OCI-LY1 (cell line): Measurements from ENCODE around the gene UFSP2.

Source experiments
- CTCF ChIP-seq: fragments of 200-600 bp; sonication (generic), shearing (Covaris generic); IDR thresholded peaks from 2 replicates; pipeline ENCODE4 v1.5.1; 2017; ENCODE audit warnings: mild to moderate bottlenecking, antibody characterized with exemption, low read length, moderate library complexity, mixed read lengths
- EZH2 ChIP-seq: fragments of 200-600 bp; sonication (generic), shearing (Covaris generic); IDR thresholded peaks from 2 replicates; pipeline ENCODE4 v1.8.0; 2017; ENCODE audit warnings: borderline replicate concordance, mixed run types, mild to moderate bottlenecking, antibody characterized with exemption, low read length, moderate library complexity, mixed read lengths

DNA sequence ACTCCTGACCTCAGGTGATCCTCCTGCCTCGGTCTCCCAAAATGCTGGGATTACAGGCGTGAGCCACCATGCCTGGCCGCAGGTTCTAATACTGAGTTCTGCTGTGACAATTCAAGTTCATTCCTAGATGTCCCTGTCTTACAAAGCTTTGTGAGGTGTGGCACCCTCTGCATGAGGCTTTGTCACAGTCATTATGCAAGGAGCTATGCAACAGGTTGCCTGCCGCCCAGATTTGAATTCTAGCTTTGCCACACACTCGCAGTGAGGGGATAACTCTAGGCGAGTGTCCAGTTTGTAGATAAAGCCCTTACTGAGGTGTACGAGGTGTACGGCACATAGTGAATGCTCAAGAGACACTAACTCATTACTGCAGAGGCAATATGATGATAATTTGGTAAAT, 42.2 kb upstream of the UFSP2 start:
- no peak for TF ChIP-seq EZH2
- TF ChIP-seq CTCF = no peak
